Measurements from ENCODE around the gene MTCP1. TPM values are rescaled to one million over a fixed set of nuclear protein-coding genes. Genes with fewer than 3 reads are reported as not detected.

MTCP1 gene
- total and polyA plus RNA-seq, 2 experiments from 2014 or later = 0.83 to 17.7 TPM

DNA sequence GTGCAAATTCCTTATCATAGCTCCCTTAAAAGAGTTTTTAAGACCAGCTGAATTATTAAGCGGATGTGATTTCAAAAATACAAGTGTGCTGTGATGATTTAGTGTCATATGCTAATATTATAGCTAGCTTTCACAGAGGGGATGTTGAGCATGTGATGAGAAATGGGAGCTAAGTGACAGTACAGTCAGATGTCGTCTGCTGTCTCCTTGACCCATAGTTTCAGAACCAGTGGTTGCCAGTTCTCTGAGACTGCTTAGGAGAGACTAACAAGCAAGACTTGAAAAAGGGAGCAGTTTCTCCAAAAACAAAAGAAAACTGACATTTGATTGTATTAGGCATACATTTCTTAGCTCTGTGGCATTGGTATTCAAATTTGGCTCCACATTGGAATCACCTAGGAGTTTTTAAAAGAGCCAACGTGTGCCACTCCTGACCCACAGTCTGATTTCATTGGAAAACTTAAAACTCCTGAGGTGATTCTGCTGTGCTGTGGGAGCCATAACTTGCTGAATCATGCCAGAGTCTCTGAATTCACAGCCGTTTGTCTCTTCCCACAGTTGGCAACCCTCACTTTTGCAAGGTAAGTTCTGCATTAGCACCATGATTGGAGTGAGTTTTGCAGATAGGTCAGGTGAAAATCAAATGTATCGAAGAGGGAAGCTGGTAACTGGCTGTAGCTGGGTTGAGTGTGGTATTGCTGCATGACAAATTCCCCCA, 24.0 kb downstream of the MTCP1 start (continued):
- TF ChIP-seq, protein P1, sequence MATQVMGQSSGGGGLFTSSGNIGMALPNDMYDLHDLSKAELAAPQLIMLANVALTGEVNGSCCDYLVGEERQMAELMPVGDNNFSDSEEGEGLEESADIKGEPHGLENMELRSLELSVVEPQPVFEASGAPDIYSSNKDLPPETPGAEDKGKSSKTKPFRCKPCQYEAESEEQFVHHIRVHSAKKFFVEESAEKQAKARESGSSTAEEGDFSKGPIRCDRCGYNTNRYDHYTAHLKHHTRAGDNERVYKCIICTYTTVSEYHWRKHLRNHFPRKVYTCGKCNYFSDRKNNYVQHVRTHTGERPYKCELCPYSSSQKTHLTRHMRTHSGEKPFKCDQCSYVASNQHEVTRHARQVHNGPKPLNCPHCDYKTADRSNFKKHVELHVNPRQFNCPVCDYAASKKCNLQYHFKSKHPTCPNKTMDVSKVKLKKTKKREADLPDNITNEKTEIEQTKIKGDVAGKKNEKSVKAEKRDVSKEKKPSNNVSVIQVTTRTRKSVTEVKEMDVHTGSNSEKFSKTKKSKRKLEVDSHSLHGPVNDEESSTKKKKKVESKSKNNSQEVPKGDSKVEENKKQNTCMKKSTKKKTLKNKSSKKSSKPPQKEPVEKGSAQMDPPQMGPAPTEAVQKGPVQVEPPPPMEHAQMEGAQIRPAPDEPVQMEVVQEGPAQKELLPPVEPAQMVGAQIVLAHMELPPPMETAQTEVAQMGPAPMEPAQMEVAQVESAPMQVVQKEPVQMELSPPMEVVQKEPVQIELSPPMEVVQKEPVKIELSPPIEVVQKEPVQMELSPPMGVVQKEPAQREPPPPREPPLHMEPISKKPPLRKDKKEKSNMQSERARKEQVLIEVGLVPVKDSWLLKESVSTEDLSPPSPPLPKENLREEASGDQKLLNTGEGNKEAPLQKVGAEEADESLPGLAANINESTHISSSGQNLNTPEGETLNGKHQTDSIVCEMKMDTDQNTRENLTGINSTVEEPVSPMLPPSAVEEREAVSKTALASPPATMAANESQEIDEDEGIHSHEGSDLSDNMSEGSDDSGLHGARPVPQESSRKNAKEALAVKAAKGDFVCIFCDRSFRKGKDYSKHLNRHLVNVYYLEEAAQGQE (IDR thresholded peaks at IDR 0.05; ENCODE audit: unreplicated experiment) = no peak
- TF ChIP-seq, protein P2, sequence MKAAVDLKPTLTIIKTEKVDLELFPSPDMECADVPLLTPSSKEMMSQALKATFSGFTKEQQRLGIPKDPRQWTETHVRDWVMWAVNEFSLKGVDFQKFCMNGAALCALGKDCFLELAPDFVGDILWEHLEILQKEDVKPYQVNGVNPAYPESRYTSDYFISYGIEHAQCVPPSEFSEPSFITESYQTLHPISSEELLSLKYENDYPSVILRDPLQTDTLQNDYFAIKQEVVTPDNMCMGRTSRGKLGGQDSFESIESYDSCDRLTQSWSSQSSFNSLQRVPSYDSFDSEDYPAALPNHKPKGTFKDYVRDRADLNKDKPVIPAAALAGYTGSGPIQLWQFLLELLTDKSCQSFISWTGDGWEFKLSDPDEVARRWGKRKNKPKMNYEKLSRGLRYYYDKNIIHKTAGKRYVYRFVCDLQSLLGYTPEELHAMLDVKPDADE (IDR thresholded peaks at IDR 0.05) = no peak
- TF ChIP-seq, protein P3, sequence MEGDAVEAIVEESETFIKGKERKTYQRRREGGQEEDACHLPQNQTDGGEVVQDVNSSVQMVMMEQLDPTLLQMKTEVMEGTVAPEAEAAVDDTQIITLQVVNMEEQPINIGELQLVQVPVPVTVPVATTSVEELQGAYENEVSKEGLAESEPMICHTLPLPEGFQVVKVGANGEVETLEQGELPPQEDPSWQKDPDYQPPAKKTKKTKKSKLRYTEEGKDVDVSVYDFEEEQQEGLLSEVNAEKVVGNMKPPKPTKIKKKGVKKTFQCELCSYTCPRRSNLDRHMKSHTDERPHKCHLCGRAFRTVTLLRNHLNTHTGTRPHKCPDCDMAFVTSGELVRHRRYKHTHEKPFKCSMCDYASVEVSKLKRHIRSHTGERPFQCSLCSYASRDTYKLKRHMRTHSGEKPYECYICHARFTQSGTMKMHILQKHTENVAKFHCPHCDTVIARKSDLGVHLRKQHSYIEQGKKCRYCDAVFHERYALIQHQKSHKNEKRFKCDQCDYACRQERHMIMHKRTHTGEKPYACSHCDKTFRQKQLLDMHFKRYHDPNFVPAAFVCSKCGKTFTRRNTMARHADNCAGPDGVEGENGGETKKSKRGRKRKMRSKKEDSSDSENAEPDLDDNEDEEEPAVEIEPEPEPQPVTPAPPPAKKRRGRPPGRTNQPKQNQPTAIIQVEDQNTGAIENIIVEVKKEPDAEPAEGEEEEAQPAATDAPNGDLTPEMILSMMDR (conservative IDR thresholded peaks at IDR 0.05; ENCODE audit: low read depth in 2 of 2) = no peak
- TF ChIP-seq ZNF114 (CRISPR knock-in tag; IDR thresholded peaks at IDR 0.05) (no peak), ZNF331 (CRISPR knock-in tag; IDR thresholded peaks at IDR 0.05; ENCODE audit: low read depth) (no peak), EZH2 (IDR thresholded peaks at IDR 0.05; ENCODE audit: low read depth, unreplicated experiment) (no peak), POLR2AphosphoS5 (IDR thresholded peaks at IDR 0.05; ENCODE audit: low read depth) (no peak), NANOG (IDR thresholded peaks at IDR 0.05; ENCODE audit: borderline replicate concordance) (no peak)

DNA sequence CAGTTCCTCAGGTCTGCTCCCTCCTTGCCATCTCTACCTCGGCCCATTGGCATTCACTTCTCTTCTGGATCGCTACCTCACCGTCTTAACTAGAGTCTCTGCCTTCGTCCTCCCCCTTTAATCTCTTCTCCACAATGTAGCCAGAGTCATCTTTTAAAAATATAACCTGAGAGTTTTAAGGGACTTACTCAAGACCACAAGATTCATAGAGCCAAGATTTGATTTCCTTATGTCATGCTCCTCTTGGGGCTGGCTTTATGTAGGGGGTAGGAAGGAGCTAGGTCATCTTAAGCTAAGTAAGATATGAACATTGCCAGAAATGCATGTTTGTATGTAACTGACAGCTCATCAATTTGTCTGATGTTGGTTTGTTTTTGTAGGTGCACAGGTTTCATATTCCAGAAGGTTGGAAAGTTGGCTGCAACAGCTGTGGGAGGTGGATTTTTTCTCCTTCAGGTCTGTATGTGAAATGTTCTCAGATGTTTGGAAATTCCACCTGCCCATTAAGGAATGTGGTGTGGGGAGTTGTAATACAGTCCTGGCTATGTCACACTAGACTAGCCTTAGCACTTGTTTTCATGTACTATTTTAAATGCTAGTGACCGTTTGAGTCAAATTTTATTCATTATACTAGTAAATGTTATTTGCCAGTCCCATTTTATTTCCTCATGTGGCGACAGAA, 24.7 kb downstream of the MTCP1 start:
- DNase-seq (ENCODE audit: low spot score) = no peak
- no peaks in the 10 kb centered on the region for H4K20me1 ChIP-seq (replicated peaks; ENCODE audit: insufficient read depth)
- no peak overlapping the region for H2AFZ ChIP-seq
- no peak overlapping the region for H3K4me2 ChIP-seq
- H3K4me3 Mint-ChIP-seq = no peak overlapping the region
- no peaks in the 10 kb centered on the region for H3K27me3 ChIP-seq (ENCODE audit: insufficient read depth)
- H3K4me1 ChIP-seq (ENCODE audit: insufficient read depth) = peaks cover 5% of the 10 kb centered on the region; the same call in 1 of the 2 replicates
- no peaks in the 10 kb centered on the region for H3K36me3 ChIP-seq (ENCODE audit: insufficient read depth)
- H3K27ac Mint-ChIP-seq = peak overlapping the region; percentile 84
- TF ChIP-seq, protein P1 (IDR thresholded peaks at IDR 0.05; ENCODE audit: unreplicated experiment) = no peak
- TF ChIP-seq STAT1 (IDR thresholded peaks at IDR 0.05; ENCODE audit: unreplicated experiment) (no peak), NANOG (IDR thresholded peaks at IDR 0.05; ENCODE audit: borderline replicate concordance) (no peak), POLR2AphosphoS5 (IDR thresholded peaks at IDR 0.05; ENCODE audit: low read depth) (no peak)
- TF ChIP-seq, protein P2 (IDR thresholded peaks at IDR 0.05) = no peak
- H3K4me1 Mint-ChIP-seq = peaks cover 29% of the 10 kb centered on the region; the same call in 2 of the 3 replicates
- no peaks in the 10 kb centered on the region for H3K9me3 Mint-ChIP-seq
- peaks cover 3% of the 10 kb centered on the region for H3K27me3 Mint-ChIP-seq (ENCODE audit: insufficient read depth, low read depth, poor library complexity)
- no peak for ATAC-seq
- H3K9me2 ChIP-seq (ENCODE audit: insufficient read depth) = no peaks in the 10 kb centered on the region
- H3K36me3 Mint-ChIP-seq (ENCODE audit: low read depth) = no peaks in the 10 kb centered on the region; the same call in 2 of the 3 replicates
- H3K79me2 ChIP-seq (replicated peaks; ENCODE audit: insufficient read depth) = no peaks in the 10 kb centered on the region
- H3K4me3 ChIP-seq = no peak overlapping the region
- no peak overlapping the region for H3K27ac ChIP-seq (ENCODE audit: low read depth)
- no peaks in the 10 kb centered on the region for H3F3A ChIP-seq (replicated peaks; ENCODE audit: low read depth)
